Fibroblast of gingiva (primary cell): ENCODE measurements around the gene BDH1.

ENCODE experiments used
- DNase-seq: peaks from one replicate; pipeline ENCODE4 v3.0.0-alpha.2; 2011; ENCODE audit warnings: low read depth

Gene BDH1

DNA sequence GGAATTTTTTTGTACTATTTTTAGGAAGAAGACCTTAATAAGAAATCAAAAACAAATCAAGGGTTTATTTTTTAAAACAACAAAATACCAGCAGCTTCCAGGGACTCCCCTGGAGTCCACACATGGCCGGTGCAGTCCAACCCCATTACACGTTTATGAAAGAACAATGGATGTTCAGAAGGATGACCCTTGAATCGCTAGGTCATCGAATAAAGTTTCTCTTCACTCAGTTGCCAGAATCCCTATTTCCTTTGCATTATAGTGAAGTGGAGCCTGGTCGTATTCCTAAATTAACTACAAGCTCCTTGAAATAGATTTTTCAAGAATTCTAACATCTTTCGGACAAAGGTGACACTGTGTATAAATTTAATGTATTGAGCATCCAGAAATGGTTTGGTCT is 95.1 kb downstream of the BDH1 start:
- no peak for DNase-seq

DNA sequence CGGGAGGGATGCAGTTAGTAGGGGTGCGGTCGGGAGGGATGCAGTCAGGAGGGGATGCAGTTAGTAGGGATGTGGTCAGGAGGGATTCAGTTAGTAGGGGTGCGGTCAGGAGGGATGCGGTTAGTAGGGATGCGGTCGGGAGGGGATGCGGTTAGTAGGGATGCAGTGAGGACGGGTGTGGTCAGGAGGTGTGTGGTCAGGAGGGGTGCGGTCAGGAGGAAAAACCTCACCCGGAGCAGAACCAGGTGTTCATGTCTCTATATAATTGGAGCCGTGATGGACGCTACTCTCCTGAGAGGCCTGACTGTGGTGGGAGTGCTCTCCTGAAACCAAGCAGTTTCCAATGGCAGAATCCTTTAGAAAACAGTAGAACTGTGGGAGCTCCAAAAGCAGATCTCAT is 95.8 kb downstream of the BDH1 start:
- DNase-seq, result no peak
